Jurkat, Clone E6-1 (cell line): ENCODE data around the gene FOXD4L4. TPM values are rescaled to one million over a fixed set of nuclear protein-coding genes. Genes with fewer than 3 reads are reported as not detected.
"Not testable (repeated sequence)": the region's sequence is repeated elsewhere in the genome, so short reads cannot be mapped to it uniquely, and the experiment has no call there.

ENCODE experiments used
- DNase-seq: peaks from one replicate; pipeline ENCODE4 v3.0.0-alpha.2; 2011; ENCODE audit warnings: low read depth, low spot score
- H3K4me3 ChIP-seq: 2 replicates; pipeline ENCODE4 v1.5.1; 2011; ENCODE audit warnings: mild to moderate bottlenecking, low read length, control low read depth, moderate library complexity
- polyA plus RNA-seq: library from polyadenylated mRNA; unstranded; fragments of >200 nt; gene quantifications from one replicate; pipeline ENCODE4 v1.2.1, GENCODE V29; 2012; ENCODE audit warnings: missing spikeins; ENCODE audit not compliant: insufficient read length, insufficient read depth

The FOXD4L4 gene
- not detected for polyA plus RNA-seq

DNA sequence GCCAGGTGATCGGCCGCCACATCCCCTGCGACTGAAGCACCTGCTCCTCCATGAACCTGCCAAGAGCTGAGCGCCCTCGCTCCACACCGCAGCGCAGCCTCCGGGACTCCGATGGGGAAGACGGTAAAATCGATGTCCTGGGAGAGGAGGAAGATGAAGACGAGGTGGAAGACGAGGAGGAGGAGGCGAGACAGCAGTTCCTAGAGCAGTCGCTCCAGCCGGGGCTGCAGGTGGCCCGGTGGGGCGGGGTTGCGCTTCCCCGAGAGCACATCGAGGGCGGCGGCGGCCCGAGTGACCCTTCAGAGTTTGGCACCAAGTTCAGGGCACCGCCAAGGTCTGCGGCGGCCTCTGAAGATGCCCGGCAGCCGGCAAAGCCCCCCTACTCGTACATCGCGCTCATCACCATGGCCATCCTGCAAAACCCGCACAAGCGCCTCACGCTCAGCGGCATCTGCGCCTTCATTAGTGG is at the start of gene FOXD4L4:
FOXD4L4 (plus strand) TSS at position 51 of the 469 bp plus-strand sequence; CDS start at position 51, 0 bp downstream.
- DNase-seq, H3K4me3 ChIP-seq: not testable (repeated sequence)

- not testable (repeated sequence) for H3K4me3 ChIP-seq, DNase-seq
Measured at GRCh38 chr9:65703550-65703949, 33.4 kb upstream of the FOXD4L4 start.

- DNase-seq, H3K4me3 ChIP-seq: not testable (repeated sequence)
Measured at GRCh38 chr9:65714445-65714844, 22.5 kb upstream of the FOXD4L4 start.

GRCh38 chr9:65738133-65738532 is 1.2 kb downstream of the FOXD4L4 start:
- H3K4me3 ChIP-seq, DNase-seq: not testable (repeated sequence)
